Measurements from ENCODE around the gene LRP4. TPM values are rescaled to one million over a fixed set of nuclear protein-coding genes. Genes with fewer than 3 reads are reported as not detected.
A peak's percentile ranks its signal among the peaks of the same experiment; 100 is the strongest.

Gene LRP4
- total RNA-seq, 1 experiment from 2014 or later = 11.6 TPM

GRCh38 chr11:46858920-46859546, 59.3 kb downstream of the LRP4 start:
- Histone ChIP-seq H3K4ac (ENCODE audit: low read depth, low read length) (no peak overlapping the region), H2AK5ac (ENCODE audit: insufficient read length, low read length) (no peak overlapping the region), H3K9ac (ENCODE audit: extremely low read depth, insufficient read length, low read length) (no peak overlapping the region), H3K4me2 (ENCODE audit: insufficient read depth, insufficient read length, low read length) (no peak overlapping the region), H3K9me3 (ENCODE audit: control insufficient read depth, low read depth, low read length) (no peaks in the 10 kb centered on the region), H3K23me2 (ENCODE audit: insufficient read length, low read depth, low read length, poor library complexity, severe bottlenecking) (no peaks in the 10 kb centered on the region), H4K5ac (ENCODE audit: insufficient read length, low read depth, low read length) (no peak overlapping the region), H3K27ac (ENCODE audit: insufficient read length, low read depth, low read length) (no peak overlapping the region), H3K27me3 (ENCODE audit: insufficient read depth, low read length) (no peaks in the 10 kb centered on the region), H3K23ac (ENCODE audit: insufficient read length, low read depth, low read length) (no peak overlapping the region), H3K79me2 (ENCODE audit: insufficient read depth, low read length) (no peaks in the 10 kb centered on the region), H2BK5ac (ENCODE audit: insufficient read length, low read length) (no peak overlapping the region), H4K20me1 (ENCODE audit: control insufficient read depth, insufficient read depth, insufficient read length) (no peaks in the 10 kb centered on the region), H3K4me1 (ENCODE audit: insufficient read depth, low read length) (no peaks in the 10 kb centered on the region), H2BK20ac (ENCODE audit: low read depth, low read length, poor library complexity, severe bottlenecking) (no peak overlapping the region), H3T11ph (ENCODE audit: low read length) (no peak overlapping the region), H4K91ac (ENCODE audit: insufficient read length, low read depth, low read length) (no peak overlapping the region), H3K56ac (ENCODE audit: insufficient read length, low read depth, low read length) (no peak overlapping the region), H2BK12ac (ENCODE audit: insufficient read length, low read depth, low read length) (no peak overlapping the region), H4K8ac (replicated peaks; ENCODE audit: insufficient read length, low read depth, low read length) (no peak overlapping the region), H2BK15ac (ENCODE audit: low read depth, low read length) (no peak overlapping the region), H3K14ac (ENCODE audit: insufficient read depth, low read length) (no peak overlapping the region), H3K79me1 (ENCODE audit: insufficient read depth, low read depth, low read length, poor library complexity, severe bottlenecking) (no peaks in the 10 kb centered on the region), H2BK120ac (ENCODE audit: low read depth, low read length, poor library complexity, severe bottlenecking) (no peak overlapping the region), H3K18ac (ENCODE audit: insufficient read length, low read depth, low read length) (no peak overlapping the region), H2AFZ (ENCODE audit: low read length) (no peak overlapping the region)
- Mint-ChIP-seq H3K4me1 (no peaks in the 10 kb centered on the region), H3K36me3 (ENCODE audit: insufficient read depth in 1 of 3, low read depth in 3 of 3) (peaks cover 19 to 38% (median 33%) of the 10 kb centered on the region in 3 experiments; a peak in 6 of 7 replicates), H3K9me3 (no peaks in the 10 kb centered on the region), H3K27me3 (ENCODE audit: low read depth) (no peaks in the 10 kb centered on the region), H3K27ac (peak overlapping the region in 2 of 3 experiments; percentile 17 to 74; a peak in 2 of 7 replicates), H3K4me3 (no peak overlapping the region)
- no peak for DNase-seq
- no peak for TF ChIP-seq CTCF (conservative IDR thresholded peaks at IDR 0.05)
- WGBS (ENCODE audit: extremely low coverage, insufficient read length, low lambda C conversion rate) = no CpG with 5 or more reads among the region's 12 CpGs
